ENCODE data around the gene EEF2K. TPM values are rescaled to one million over a fixed set of nuclear protein-coding genes. Genes with fewer than 3 reads are reported as not detected.
A peak's percentile ranks its signal among the peaks of the same experiment; 100 is the strongest.

Gene EEF2K
- total and polyA plus RNA-seq, 2 of the 13 experiments (the other 11 are each of a cell fraction or from before 2014, with no cell fraction given) = 22.0 to 23.8 TPM

DNA sequence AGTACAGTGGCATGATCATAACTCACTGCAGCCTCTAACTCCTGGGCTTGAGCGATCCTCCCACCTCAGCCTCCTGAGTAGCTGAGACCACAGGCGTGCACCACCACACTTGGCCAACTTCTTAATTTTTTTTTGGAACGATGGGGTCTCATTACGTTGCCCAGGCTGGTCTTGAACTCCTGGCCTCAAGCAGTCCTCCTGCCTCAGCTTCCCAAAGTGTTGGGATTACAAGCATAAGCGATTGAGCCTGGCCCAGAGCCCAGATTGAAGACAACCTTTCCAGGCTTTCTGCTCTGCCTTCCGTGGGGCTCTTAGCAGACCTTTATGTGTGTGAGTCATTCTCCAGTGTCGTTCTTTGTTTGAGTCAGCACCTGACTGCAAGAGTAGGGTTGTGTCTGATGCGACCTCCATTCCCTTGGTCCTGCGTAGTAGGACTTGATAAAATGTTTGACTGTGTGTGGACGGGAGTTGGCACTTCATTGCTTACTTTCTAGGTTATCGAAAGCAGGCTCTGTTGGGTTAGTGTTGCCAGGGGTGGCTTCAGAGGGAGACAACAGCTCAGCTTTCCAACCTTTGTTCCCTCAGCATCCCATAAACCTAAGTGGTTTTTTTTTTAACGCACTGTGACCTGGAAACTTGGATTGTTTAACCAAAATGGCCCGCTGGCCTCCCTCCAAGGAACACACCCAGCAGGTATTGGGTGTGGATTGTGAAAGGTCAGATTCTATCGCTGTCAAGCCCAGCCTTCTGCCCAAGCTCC is 26.4 kb downstream of the EEF2K start (continued):
- TF ChIP-seq, protein P1, sequence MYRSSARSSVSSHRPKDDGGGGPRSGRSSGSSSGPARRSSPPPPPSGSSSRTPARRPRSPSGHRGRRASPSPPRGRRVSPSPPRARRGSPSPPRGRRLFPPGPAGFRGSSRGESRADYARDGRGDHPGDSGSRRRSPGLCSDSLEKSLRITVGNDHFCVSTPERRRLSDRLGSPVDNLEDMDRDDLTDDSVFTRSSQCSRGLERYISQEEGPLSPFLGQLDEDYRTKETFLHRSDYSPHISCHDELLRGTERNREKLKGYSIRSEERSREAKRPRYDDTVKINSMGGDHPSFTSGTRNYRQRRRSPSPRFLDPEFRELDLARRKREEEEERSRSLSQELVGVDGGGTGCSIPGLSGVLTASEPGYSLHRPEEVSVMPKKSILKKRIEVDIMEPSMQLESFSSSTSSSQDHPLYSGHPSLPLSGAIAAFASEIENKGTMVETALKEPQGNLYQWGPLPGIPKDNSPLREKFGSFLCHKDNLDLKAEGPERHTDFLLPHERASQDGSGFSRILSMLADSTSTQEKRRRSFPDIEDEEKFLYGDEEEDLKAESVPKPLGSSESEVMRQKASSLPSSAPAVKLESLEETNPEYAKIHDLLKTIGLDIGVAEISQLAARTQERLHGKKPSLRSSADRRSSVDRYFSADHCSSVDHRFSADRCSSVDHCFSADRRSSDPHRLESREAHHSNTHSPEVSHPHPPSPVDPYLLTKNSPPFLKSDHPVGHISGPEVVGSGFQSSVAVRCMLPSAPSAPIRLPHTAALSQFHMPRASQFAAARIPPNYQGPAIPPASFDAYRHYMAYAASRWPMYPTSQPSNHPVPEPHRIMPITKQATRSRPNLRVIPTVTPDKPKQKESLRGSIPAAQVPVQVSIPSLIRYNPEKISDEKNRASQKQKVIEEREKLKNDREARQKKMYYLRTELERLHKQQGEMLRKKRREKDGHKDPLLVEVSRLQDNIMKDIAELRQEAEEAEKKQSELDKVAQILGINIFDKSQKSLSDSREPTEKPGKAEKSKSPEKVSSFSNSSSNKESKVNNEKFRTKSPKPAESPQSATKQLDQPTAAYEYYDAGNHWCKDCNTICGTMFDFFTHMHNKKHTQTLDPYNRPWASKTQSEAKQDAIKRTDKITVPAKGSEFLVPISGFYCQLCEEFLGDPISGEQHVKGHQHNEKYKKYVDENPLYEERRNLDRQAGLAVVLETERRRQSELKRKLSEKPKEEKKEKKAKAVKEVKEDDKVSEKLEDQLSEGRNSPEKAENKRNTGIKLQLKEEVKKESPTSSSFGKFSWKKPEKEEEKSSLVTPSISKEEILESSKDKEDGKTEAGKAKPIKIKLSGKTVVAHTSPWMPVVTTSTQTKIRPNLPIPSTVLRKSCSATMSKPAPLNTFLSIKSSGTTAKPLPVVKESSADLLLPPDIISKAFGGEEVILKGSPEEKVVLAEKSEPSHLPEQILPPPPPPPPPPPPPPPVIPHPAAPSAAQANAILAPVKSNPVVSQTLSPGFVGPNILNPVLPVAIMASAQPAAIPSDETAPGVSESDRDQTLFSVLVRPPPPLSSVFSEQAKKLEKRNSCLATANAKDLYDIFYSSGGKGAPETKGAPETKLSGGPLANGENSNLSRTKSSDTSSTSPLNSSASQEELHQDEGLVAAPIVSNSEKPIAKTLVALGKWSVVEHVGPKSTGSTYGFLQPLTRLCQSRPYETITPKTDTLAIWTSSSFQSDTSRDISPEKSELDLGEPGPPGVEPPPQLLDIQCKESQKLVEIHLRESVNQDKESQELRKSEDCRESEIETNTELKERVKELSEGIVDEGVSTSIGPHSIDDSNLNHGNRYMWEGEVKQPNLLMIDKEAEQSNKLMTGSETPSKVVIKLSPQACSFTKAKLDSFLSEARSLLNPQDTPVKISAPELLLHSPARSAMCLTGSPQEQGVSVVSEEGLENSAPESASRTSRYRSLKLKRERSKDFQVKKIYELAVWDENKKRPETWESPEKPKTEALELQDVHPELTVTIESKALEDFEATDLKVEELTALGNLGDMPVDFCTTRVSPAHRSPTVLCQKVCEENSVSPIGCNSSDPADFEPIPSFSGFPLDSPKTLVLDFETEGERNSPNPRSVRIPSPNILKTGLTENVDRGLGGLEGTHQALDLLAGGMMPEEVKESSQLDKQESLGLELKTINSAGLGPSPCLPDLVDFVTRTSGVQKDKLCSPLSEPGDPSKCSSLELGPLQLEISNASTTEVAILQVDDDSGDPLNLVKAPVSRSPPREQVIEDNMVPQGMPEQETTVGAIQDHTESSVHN (CRISPR knock-in tag; IDR thresholded peaks at IDR 0.05) = no peak
- peak; percentile 54; the same call in 1 of the 2 replicates for TF ChIP-seq ZNF460 (CRISPR knock-in tag; IDR thresholded peaks at IDR 0.05; ENCODE audit: borderline replicate concordance)
- no peak for TF ChIP-seq NRL (CRISPR knock-in tag; IDR thresholded peaks at IDR 0.05; ENCODE audit: borderline replicate concordance)
- TF ChIP-seq KMT2A (CRISPR knock-in tag; IDR thresholded peaks at IDR 0.05) = no peak
- no peak for TF ChIP-seq KDM3A (CRISPR knock-in tag; IDR thresholded peaks at IDR 0.05; ENCODE audit: low read depth)
- TF ChIP-seq, protein P2, sequence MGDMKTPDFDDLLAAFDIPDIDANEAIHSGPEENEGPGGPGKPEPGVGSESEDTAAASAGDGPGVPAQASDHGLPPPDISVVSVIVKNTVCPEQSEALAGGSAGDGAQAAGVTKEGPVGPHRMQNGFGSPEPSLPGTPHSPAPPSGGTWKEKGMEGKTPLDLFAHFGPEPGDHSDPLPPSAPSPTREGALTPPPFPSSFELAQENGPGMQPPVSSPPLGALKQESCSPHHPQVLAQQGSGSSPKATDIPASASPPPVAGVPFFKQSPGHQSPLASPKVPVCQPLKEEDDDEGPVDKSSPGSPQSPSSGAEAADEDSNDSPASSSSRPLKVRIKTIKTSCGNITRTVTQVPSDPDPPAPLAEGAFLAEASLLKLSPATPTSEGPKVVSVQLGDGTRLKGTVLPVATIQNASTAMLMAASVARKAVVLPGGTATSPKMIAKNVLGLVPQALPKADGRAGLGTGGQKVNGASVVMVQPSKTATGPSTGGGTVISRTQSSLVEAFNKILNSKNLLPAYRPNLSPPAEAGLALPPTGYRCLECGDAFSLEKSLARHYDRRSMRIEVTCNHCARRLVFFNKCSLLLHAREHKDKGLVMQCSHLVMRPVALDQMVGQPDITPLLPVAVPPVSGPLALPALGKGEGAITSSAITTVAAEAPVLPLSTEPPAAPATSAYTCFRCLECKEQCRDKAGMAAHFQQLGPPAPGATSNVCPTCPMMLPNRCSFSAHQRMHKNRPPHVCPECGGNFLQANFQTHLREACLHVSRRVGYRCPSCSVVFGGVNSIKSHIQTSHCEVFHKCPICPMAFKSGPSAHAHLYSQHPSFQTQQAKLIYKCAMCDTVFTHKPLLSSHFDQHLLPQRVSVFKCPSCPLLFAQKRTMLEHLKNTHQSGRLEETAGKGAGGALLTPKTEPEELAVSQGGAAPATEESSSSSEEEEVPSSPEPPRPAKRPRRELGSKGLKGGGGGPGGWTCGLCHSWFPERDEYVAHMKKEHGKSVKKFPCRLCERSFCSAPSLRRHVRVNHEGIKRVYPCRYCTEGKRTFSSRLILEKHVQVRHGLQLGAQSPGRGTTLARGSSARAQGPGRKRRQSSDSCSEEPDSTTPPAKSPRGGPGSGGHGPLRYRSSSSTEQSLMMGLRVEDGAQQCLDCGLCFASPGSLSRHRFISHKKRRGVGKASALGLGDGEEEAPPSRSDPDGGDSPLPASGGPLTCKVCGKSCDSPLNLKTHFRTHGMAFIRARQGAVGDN (CRISPR knock-in tag; IDR thresholded peaks at IDR 0.05) = peak; percentile 19; the same call in 1 of the 2 replicates
- TF ChIP-seq MIXL1 (CRISPR knock-in tag; IDR thresholded peaks at IDR 0.05) = no peak
- TF ChIP-seq ZMYM2 (CRISPR knock-in tag; IDR thresholded peaks at IDR 0.05) = peak; percentile 82
- TF ChIP-seq, protein P3, sequence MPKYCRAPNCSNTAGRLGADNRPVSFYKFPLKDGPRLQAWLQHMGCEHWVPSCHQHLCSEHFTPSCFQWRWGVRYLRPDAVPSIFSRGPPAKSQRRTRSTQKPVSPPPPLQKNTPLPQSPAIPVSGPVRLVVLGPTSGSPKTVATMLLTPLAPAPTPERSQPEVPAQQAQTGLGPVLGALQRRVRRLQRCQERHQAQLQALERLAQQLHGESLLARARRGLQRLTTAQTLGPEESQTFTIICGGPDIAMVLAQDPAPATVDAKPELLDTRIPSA (CRISPR knock-in tag; IDR thresholded peaks at IDR 0.05; ENCODE audit: borderline replicate concordance) = no peak
- no peak for TF ChIP-seq STAG1 (CRISPR knock-in tag; IDR thresholded peaks at IDR 0.05)
- TF ChIP-seq, protein P4, sequence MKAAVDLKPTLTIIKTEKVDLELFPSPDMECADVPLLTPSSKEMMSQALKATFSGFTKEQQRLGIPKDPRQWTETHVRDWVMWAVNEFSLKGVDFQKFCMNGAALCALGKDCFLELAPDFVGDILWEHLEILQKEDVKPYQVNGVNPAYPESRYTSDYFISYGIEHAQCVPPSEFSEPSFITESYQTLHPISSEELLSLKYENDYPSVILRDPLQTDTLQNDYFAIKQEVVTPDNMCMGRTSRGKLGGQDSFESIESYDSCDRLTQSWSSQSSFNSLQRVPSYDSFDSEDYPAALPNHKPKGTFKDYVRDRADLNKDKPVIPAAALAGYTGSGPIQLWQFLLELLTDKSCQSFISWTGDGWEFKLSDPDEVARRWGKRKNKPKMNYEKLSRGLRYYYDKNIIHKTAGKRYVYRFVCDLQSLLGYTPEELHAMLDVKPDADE (CRISPR knock-in tag; IDR thresholded peaks at IDR 0.05) = no peak
- no peak for TF ChIP-seq ZNF776 (CRISPR knock-in tag; IDR thresholded peaks at IDR 0.05)
- peak; percentile 74 for TF ChIP-seq HOXA3 (CRISPR knock-in tag; IDR thresholded peaks at IDR 0.05)
- no peak for TF ChIP-seq TRIM24 (CRISPR knock-in tag; IDR thresholded peaks at IDR 0.05)
- no peak for TF ChIP-seq ZNF761 (CRISPR knock-in tag; conservative IDR thresholded peaks at IDR 0.05)

Measured in HepG2 (cell line).